H1 (cell line): Measurements from ENCODE around the gene WNT7A. TPM values are rescaled to one million over a fixed set of nuclear protein-coding genes. Genes with fewer than 3 reads are reported as not detected.

Experiments used
- CTCF ChIA-PET: fragments of 300-600 bp; sonication (Branson Sonifier 250); formaldehyde crosslinking; loops from one replicate; lab custom pipeline; 2021; ENCODE audit not compliant: partially characterized antibody; lab: Charles Lee
- POLR2A ChIA-PET: fragments of 300-600 bp; sonication (Branson Sonifier 250); formaldehyde crosslinking; loops from one replicate; lab custom pipeline; 2021; ENCODE audit warnings: inconsistent platforms; ENCODE audit not compliant: partially characterized antibody; lab: Charles Lee
- DNase-seq, 2 experiments: peaks; one replicate each; pipeline versions ENCODE4 v3.0.0 to v3.0.0-alpha.2; 2010 to 2022; ENCODE audit warnings: low spot score in 2 of 2, low read depth in 1 of 2, mixed read lengths in 1 of 2
- FAIRE-seq: peaks from 2 replicates; lab custom pipeline; 2011; peaks lifted over from hg19 to GRCh38; lab: Jason Lieb, UNC
- H2AFZ ChIP-seq: 2 replicates; pipeline ENCODE4 v1.8.1; 2012; ENCODE audit warnings: low read length, inconsistent platforms
- H2AK5ac ChIP-seq: 2 replicates; pipeline ENCODE4 v1.6.1; 2013; ENCODE audit warnings: low read depth, low read length
- H2BK120ac ChIP-seq: replicated peaks from 2 replicates; pipeline ENCODE3; 2013; ENCODE audit warnings: low read depth, low read length, inconsistent platforms
- H2BK12ac ChIP-seq: 2 replicates; pipeline ENCODE4 v1.6.1; 2013; ENCODE audit warnings: low read depth, low read length
- H2BK15ac ChIP-seq: 2 replicates; pipeline ENCODE4 v1.6.1; 2013; ENCODE audit warnings: low read length
- H2BK20ac ChIP-seq: 2 replicates; pipeline ENCODE4 v1.6.1; 2013; ENCODE audit warnings: low read length
- H2BK5ac ChIP-seq: 2 replicates; pipeline ENCODE4 v1.6.1; 2013; ENCODE audit warnings: low read depth, low read length
- H3K14ac ChIP-seq: 2 replicates; pipeline ENCODE4 v1.6.1; 2013; ENCODE audit warnings: inconsistent platforms; ENCODE audit not compliant: insufficient read length
- H3K18ac ChIP-seq: 2 replicates; pipeline ENCODE4 v1.6.1; 2013; ENCODE audit warnings: low read length; ENCODE audit errors: extremely low read depth
- H3K23ac ChIP-seq: 2 replicates; pipeline ENCODE4 v1.6.1; 2013; ENCODE audit warnings: inconsistent platforms; ENCODE audit not compliant: insufficient read length
- H3K23me2 ChIP-seq: 2 replicates; pipeline ENCODE4 v1.6.1; 2013; ENCODE audit warnings: low read depth, low read length
- H3K27ac ChIP-seq: 2 replicates; pipeline ENCODE4 v1.6.1; 2011; ENCODE audit warnings: low read depth, low read length, inconsistent platforms
- H3K27me3 ChIP-seq, 4 experiments: replicated peaks in 1 of 4; 1 replicate in 1 of 4; 2 replicates in 3 of 4; pipeline versions ENCODE4 v1.6.1 to v1.8.1; 2011 to 2013; ENCODE audit warnings: low read length in 3 of 4, mild to moderate bottlenecking in 3 of 4, inconsistent platforms in 2 of 4, mixed read lengths in 2 of 4, moderate library complexity in 1 of 4; ENCODE audit not compliant: control insufficient read depth in 3 of 4, insufficient read depth in 3 of 4; ENCODE audit errors: extremely low read depth in 1 of 4
- H3K36me3 ChIP-seq, 4 experiments: 2 replicates each; pipeline versions ENCODE4 v1.6.1 to v1.8.1; 2011 to 2013; ENCODE audit warnings: mild to moderate bottlenecking in 4 of 4, low read length in 3 of 4, moderate library complexity in 2 of 4, control low read depth in 1 of 4, inconsistent platforms in 1 of 4; ENCODE audit not compliant: insufficient read depth in 4 of 4, control insufficient read depth in 2 of 4
- H3K4ac ChIP-seq: replicated peaks from 2 replicates; pipeline ENCODE3; 2013; ENCODE audit warnings: low read length, low read depth, mixed read lengths, inconsistent platforms; ENCODE audit not compliant: insufficient read length
- H3K4me1 ChIP-seq, 4 experiments: replicated peaks in 1 of 4; 1 replicate in 1 of 4; 2 replicates in 3 of 4; pipeline versions ENCODE4 v1.6.1 to v1.8.1; 2011 to 2013; ENCODE audit warnings: low read length in 3 of 4, inconsistent platforms in 2 of 4, mixed read lengths in 1 of 4; ENCODE audit not compliant: insufficient read depth in 4 of 4, control insufficient read depth in 3 of 4
- H3K4me2 ChIP-seq, 2 experiments: 2 replicates each; pipeline versions ENCODE4 v1.6.1 to v1.8.1; 2011 to 2013; ENCODE audit warnings: low read depth in 2 of 2, low read length in 2 of 2, control low read depth in 1 of 2, inconsistent platforms in 1 of 2, mild to moderate bottlenecking in 1 of 2; ENCODE audit not compliant: insufficient read depth in 1 of 2
- H3K4me3 ChIP-seq, 4 experiments: fragments of 200-600, 300-600 bp in 1 of 4; sonication (generic), shearing (Covaris generic), sonication (Bioruptor Twin) in 1 of 4; 2 replicates each; pipeline versions ENCODE4 v1.5.1 to v1.8.1; 2011 to 2016; ENCODE audit warnings: low read length in 4 of 4, low read depth in 3 of 4, control low read depth in 2 of 4, inconsistent platforms in 2 of 4, mild to moderate bottlenecking in 2 of 4, mixed read lengths in 1 of 4, moderate library complexity in 1 of 4; ENCODE audit not compliant: insufficient read depth in 2 of 4; ENCODE audit errors: extremely low read depth in 1 of 4
- H3K56ac ChIP-seq: replicated peaks from 2 replicates; pipeline ENCODE3; 2013; ENCODE audit warnings: low read depth, mild to moderate bottlenecking, mixed read lengths, low read length, inconsistent platforms; ENCODE audit not compliant: insufficient read length
- H3K79me1 ChIP-seq: 2 replicates; pipeline ENCODE4 v1.6.1; 2013; ENCODE audit warnings: low read depth, low read length, control low read depth
- H3K79me2 ChIP-seq, 2 experiments: 2 replicates each; pipeline versions ENCODE4 v1.6.1 to v1.8.1; 2012 to 2013; ENCODE audit warnings: low read length in 2 of 2, mild to moderate bottlenecking in 2 of 2, inconsistent platforms in 1 of 2; ENCODE audit not compliant: insufficient read depth in 2 of 2, control insufficient read depth in 1 of 2
- H3K9ac ChIP-seq, 4 experiments: replicated peaks in 1 of 4; 1 replicate in 1 of 4; 2 replicates in 3 of 4; pipeline versions ENCODE4 v1.6.1 to v1.8.1; 2011 to 2013; ENCODE audit warnings: low read depth in 3 of 4, low read length in 3 of 4, control low read depth in 2 of 4, mild to moderate bottlenecking in 2 of 4, moderate library complexity in 2 of 4, inconsistent platforms in 1 of 4; ENCODE audit errors: extremely low read depth in 1 of 4
- H3K9me3 ChIP-seq, 2 experiments: 2 replicates each; pipeline versions ENCODE4 v1.6.1 to v1.8.1; 2012 to 2013; ENCODE audit warnings: mild to moderate bottlenecking in 2 of 2, moderate library complexity in 2 of 2, control low read depth in 1 of 2, inconsistent platforms in 1 of 2, low read depth in 1 of 2, low read length in 1 of 2, mixed read lengths in 1 of 2; ENCODE audit not compliant: insufficient read depth in 2 of 2
- H4K20me1 ChIP-seq, 2 experiments: replicated peaks in 1 of 2; 2 replicates each; pipeline versions ENCODE3 to v1.8.1; 2011 to 2013; ENCODE audit warnings: inconsistent platforms in 2 of 2, low read length in 2 of 2, mild to moderate bottlenecking in 1 of 2; ENCODE audit not compliant: insufficient read depth in 2 of 2, control insufficient read depth in 1 of 2
- H4K5ac ChIP-seq: 2 replicates; pipeline ENCODE4 v1.6.1; 2013; ENCODE audit warnings: low read length, low read depth, mixed read lengths, inconsistent platforms; ENCODE audit not compliant: insufficient read length
- H4K8ac ChIP-seq: 2 replicates; pipeline ENCODE4 v1.8.0; 2013; ENCODE audit warnings: mild to moderate bottlenecking, moderate library complexity, low read length, inconsistent platforms; ENCODE audit not compliant: insufficient read depth; ENCODE audit errors: extremely low read depth
- H4K91ac ChIP-seq: replicated peaks from 2 replicates; pipeline ENCODE3; 2013; ENCODE audit warnings: low read length, mixed read lengths, inconsistent platforms; ENCODE audit not compliant: insufficient read length
- BACH1 ChIP-seq: IDR thresholded peaks from 2 replicates; pipeline ENCODE4 v1.6.1; 2012; ENCODE audit warnings: low read length, improper control_type of control experiment
- CHD1 ChIP-seq: IDR thresholded peaks from 2 replicates; pipeline ENCODE4 v1.6.1; 2012; ENCODE audit warnings: low read depth, low read length, improper control_type of control experiment
- JUND ChIP-seq: IDR thresholded peaks from 2 replicates; pipeline ENCODE4 v1.6.1; 2011; ENCODE audit warnings: mild to moderate bottlenecking, improper control_type of control experiment, low read length
- POLR2A ChIP-seq, 2 experiments: IDR thresholded peaks; 1 replicate in 1 of 2; 2 replicates in 1 of 2; pipeline ENCODE4 v1.6.1; 2011; ENCODE audit warnings: low read depth in 2 of 2, low read length in 2 of 2, mild to moderate bottlenecking in 2 of 2; ENCODE audit errors: control extremely low read depth in 1 of 2
- SAP30 ChIP-seq: fragments of 300-600 bp; sonication (generic); IDR thresholded peaks from 2 replicates; pipeline ENCODE4 v1.7.1; 2012; ENCODE audit warnings: low read length, moderate library complexity, mild to moderate bottlenecking, inconsistent platforms; ENCODE audit not compliant: insufficient read depth, insufficient replicate concordance
- TCF12 ChIP-seq: IDR thresholded peaks from 2 replicates; pipeline ENCODE4 v1.6.1; 2011; ENCODE audit warnings: low read depth, mild to moderate bottlenecking, low read length
- TEAD4 ChIP-seq: IDR thresholded peaks from 2 replicates; pipeline ENCODE4 v1.6.1; 2012; ENCODE audit warnings: low read depth, low read length, inconsistent platforms, mixed read lengths
- USF2 ChIP-seq: IDR thresholded peaks from 2 replicates; pipeline ENCODE4 v1.6.1; 2011; ENCODE audit warnings: low read length, improper control_type of control experiment
- WGBS, 2 experiments: shearing (Covaris generic) in 1 of 2; methylation state at CpG; one replicate each; pipeline versions ENCODE4 v1.1.6 to v1.1.7; 2013 to 2015; ENCODE audit warnings: low lambda C conversion rate in 2 of 2, mixed read lengths in 2 of 2, inconsistent platforms in 1 of 2, low coverage in 1 of 2, missing lambda C conversion rate in 1 of 2; ENCODE audit not compliant: insufficient replicate concordance in 2 of 2, insufficient coverage in 1 of 2, insufficient read length in 1 of 2; ENCODE audit errors: extremely low coverage in 1 of 2, missing lambda C conversion rate in 1 of 2; 5-methylcytosine and 5-hydroxymethylcytosine counted together
- polyA plus RNA-seq, 7 experiments: library from polyadenylated mRNA; depleted of rRNA in 3 of 7; stranded (reverse) in 5 of 7; unstranded in 2 of 7; fragments of >200 nt in 5 of 7; fragments of 200-250 nt in 2 of 7; gene quantifications; 1 replicate in 5 of 7; 2 replicates in 1 of 7; 4 replicates in 1 of 7; pipeline versions ENCODE4 v1.2.1 to v1.2.3, GENCODE V29; 2011 to 2013; ENCODE audit warnings: missing spikeins in 2 of 7, mixed read lengths in 2 of 7
- total RNA-seq: library from RNA; stranded (reverse); fragmentation: NEBNext Ultra II Directional; extraction: Animal tissue kit (Norgen Biotek cat#: 25700); gene quantifications from 2 replicates; pipeline ENCODE4 v1.2.1, GENCODE V29; 2021

Gene WNT7A
- total and polyA plus RNA-seq, 2 of the 8 experiments (the other 6 are each of a cell fraction or from before 2014, with no cell fraction given): 0.02 TPM; not detected in 1

DNA sequence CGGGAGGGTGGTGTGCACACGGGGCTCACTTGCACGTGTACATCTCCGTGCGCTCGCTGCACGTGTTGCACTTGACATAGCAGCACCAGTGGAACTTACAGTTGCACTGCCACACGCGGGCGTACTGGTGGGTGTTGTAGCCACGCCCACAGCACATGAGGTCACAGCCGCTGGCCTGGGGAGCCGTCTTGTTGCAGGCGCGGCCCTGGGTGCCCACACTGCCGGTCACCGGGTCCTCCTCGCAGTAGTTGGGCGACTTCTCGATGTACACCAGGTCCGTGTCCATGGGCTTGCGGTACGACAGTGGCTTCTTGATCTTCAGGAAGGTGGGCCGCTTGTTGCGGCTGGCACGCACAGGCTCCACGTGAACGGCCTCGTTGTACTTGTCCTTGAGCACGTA lies 61.0 kb downstream of the WNT7A start:
- no peaks in the 10 kb centered on the region for H3K79me2 ChIP-seq
- H3K23ac ChIP-seq: no peak overlapping the region
- no peak overlapping the region for H2BK12ac ChIP-seq
- no peak overlapping the region for H4K5ac ChIP-seq
- peaks cover 0 to 2% (median 0%) of the 10 kb centered on the region in 4 experiments; a peak in 1 of 7 replicates for H3K4me1 ChIP-seq
- no peak for FAIRE-seq
- no peaks in the 10 kb centered on the region for H3K36me3 ChIP-seq
- no peaks in the 10 kb centered on the region for H4K20me1 ChIP-seq
- no peak overlapping the region for H3K18ac ChIP-seq
- H2BK20ac ChIP-seq: no peak overlapping the region
- no peaks in the 10 kb centered on the region; a peak in 1 of 7 replicates for H3K27me3 ChIP-seq
- no peak overlapping the region; the same call in 1 of the 2 replicates for H2AFZ ChIP-seq
- ChIA-PET POLR2A (interaction anchor here (0.6 kb wide), 1 partner anchor 324 kb away, joined by 3 read pairs; no protein-coding TSS in a partner anchor), CTCF (interaction anchor here (0.6 to 2.1 kb wide), 4 partner anchors 20 to 367 kb away, joined by 3 to 7 read pairs (median 3); no protein-coding TSS in a partner anchor)
- H3K14ac ChIP-seq: no peak overlapping the region
- H3K9ac ChIP-seq: no peak overlapping the region
- no peak overlapping the region for H2BK5ac ChIP-seq
- H2BK120ac ChIP-seq: no peak overlapping the region
- H3K4me3 ChIP-seq: no peak overlapping the region
- 93% methylated on average over 28 of the region's 30 CpGs; no CpG with 5 or more reads in 1 of the 2 experiments for WGBS, 2 experiments
- no peak overlapping the region for H3K4ac ChIP-seq
- DNase-seq: no peak
- H3K79me1 ChIP-seq: no peaks in the 10 kb centered on the region
- no peak overlapping the region for H3K4me2 ChIP-seq
- H3K23me2 ChIP-seq: no peaks in the 10 kb centered on the region; the same call in 1 of the 2 replicates
- H3K9me3 ChIP-seq: peaks cover 27 to 41% of the 10 kb centered on the region in 2 experiments
- no peak overlapping the region; the same call in 1 of the 2 replicates for H4K8ac ChIP-seq
- H4K91ac ChIP-seq: no peak overlapping the region
- H3K56ac ChIP-seq: no peak overlapping the region
- no peak overlapping the region for H2AK5ac ChIP-seq
- no peak overlapping the region for H3K27ac ChIP-seq
- H2BK15ac ChIP-seq: no peak overlapping the region
- TF ChIP-seq TCF12 (no peak), BACH1 (no peak), USF2 (no peak), POLR2A (IDR thresholded peaks at IDR 0.05; ENCODE audit: control extremely low read depth in 1 of 2, low read depth in 2 of 2, low read length in 2 of 2) (no peak), SAP30 (no peak), TEAD4 (no peak), JUND (no peak), CHD1 (no peak)
